GM18517 (cell line): ENCODE results near the gene RAB9A.

Source experiments
- ATAC-seq: cut with Tn5 transposase; IDR thresholded peaks from one replicate; pipeline ENCODE4 v1.9.1; 2021; ENCODE audit warnings: mild to moderate bottlenecking, moderate library complexity; ENCODE audit not compliant: unreplicated experiment

The RAB9A gene

DNA sequence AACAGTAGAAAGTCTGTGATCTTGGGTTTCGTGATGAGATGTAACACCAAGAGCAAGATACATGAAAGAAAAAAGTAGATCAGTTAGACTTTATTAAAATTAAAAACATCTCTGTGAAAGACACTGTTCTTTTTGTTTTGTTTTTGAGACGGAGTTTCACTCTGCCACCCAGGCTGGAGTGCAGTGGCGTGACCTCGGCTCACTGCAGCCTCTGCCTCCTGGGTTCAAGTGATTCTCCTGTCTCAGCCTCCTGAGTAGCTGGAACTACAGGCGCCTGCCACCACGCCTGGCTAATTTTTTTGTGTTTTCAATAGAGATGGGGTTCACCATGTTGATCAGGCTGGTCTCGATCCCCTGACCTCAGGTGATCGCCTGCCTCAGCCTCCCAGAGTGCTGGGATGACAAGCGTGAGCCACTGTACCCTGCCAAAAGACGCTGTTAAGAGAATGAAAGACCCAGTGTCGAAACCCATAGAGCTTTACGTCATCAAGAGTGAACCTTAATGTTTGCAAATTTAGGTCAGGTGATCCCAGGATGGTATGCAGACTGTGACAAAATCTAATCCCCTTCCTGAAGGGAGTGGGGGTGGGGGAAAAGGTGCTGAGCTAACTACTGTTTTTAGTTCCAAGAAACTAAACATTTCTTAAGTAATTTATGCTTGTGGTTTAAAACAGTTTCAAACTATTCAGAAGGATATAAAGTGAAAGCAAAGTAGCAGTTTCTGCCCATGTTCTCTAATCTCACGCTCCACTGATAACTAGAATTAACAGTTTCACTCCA, 53.7 kb downstream of the RAB9A start:
- peak; percentile 91 for ATAC-seq

GRCh38 chrX:13747836-13748235, 58.9 kb downstream of the RAB9A start:
- ATAC-seq: no peak

- no peak for ATAC-seq
Measured at GRCh38 chrX:13748486-13748885, 59.6 kb downstream of the RAB9A start.

- no peak for ATAC-seq
Measured at GRCh38 chrX:13750204-13750603, 61.3 kb downstream of the RAB9A start.

GRCh38 chrX:13750812-13751211, 61.9 kb downstream of the RAB9A start:
- ATAC-seq: no peak

DNA sequence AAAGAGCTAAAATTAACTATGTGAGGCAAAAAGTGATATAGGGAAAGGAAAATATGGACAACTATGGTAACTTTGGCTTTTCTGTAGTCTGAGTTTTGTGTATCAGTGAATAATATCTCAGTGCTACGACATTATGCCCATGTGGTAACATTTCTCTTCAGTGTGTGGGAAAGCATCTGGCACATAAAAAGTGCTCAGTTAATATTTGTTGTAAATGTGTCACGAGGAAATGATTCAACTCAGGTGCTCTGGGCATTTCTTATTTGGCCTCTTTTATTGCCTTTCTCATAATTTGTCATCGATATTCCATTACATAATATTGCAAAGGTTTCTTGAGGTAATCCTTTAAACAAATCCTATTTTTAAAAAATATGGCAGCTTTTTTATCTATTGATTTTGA, 63.2 kb downstream of the RAB9A start:
- no peak for ATAC-seq

GRCh38 chrX:13752646-13753045, 63.7 kb downstream of the RAB9A start:
- ATAC-seq: peak; percentile 69

- ATAC-seq: no peak
Measured at GRCh38 chrX:13754765-13755164, 65.8 kb downstream of the RAB9A start.

DNA sequence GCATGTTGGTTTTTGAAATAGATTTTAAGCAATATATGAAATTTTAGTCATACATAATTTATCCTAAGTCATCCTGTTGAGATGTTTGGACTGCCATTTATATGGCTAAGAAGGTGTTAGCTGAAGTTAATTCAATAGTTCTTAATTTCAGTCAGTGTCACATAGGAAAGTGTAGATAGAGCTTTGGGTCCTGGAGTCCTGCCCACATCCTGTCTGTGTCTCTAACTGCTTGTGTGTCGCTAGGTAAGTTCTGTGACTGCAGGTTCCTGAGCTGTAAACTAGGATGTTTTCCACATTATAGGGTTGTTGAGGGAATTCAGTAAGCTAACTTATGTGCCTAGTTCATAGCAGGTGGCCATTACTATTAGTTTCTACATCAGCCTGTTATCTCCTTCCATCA, 66.3 kb downstream of the RAB9A start:
- ATAC-seq: no peak

- ATAC-seq: no peak
Measured at GRCh38 chrX:13756381-13756780, 67.5 kb downstream of the RAB9A start.

DNA sequence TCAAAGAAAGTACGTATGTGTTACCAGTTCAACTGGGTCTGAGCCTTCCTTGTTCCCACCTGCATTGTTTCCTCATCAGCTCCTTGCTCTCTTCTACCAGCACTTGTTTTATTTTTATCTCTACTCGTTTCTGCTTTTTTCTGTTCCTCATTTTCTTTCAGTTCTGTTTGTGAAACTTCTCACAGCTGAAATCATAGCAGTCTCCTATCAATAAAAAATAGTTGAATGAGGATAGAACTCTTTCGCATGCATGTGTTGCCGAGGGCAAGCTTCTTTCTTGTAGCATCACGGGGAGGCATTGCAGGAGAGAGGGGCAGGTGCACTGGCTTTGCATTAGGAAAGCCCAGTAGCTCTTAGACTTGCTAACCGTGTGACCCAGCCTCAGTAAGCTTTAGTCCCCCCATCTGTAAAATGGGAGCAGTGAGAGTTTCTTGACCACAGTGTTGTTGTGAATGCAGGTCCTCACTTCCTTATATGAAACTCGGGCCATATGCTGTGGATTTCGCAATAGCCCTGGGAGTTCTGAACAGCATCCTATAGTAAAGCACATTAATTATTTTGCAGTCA, 70.3 kb downstream of the RAB9A start:
- ATAC-seq: peak; percentile 85
